Pancreas (tissue), 10 donors: ENCODE data around the gene RNF212B. TPM values are rescaled to one million over a fixed set of nuclear protein-coding genes. Genes with fewer than 3 reads are reported as not detected.

Experiments used
- ATAC-seq, 4 donors: fragments of 200-7000 bp; cut with Tn5 transposase; one replicate each; pipeline versions ENCODE4 v1.8.0 to v1.9.1; 2020; ENCODE audit warnings: mild to moderate bottlenecking in 4 of 4, moderate library complexity in 4 of 4
- DNase-seq, 6 donors: peaks; one replicate each; pipeline ENCODE4 v3.0.0-alpha.2; 2020
- FAIRE-seq: peaks from 2 replicates; lab custom pipeline; 2012; peaks lifted over from hg19 to GRCh38; lab: Jason Lieb, UNC
- H3K27ac ChIP-seq, 4 donors: fragments of 200-600 bp; sonication (generic); 1 replicate in 3 of 4; 2 replicates in 1 of 4; pipeline versions ENCODE4 v1.5.0 to v1.8.0; 2020
- H3K27me3 ChIP-seq, 4 donors: fragments of 200-600 bp; one replicate each; pipeline ENCODE4 v1.8.0; 2021
- H3K36me3 ChIP-seq, 3 donors: fragments of 200-600 bp; sonication (generic) in 1 of 3; one replicate each; pipeline versions ENCODE4 v1.5.0 to v1.8.0; 2020 to 2021
- H3K4me1 ChIP-seq, 3 donors: fragments of 200-600 bp; one replicate each; pipeline ENCODE4 v1.8.0; 2021
- H3K4me3 ChIP-seq, 4 donors: fragments of 200-600 bp; sonication (generic) in 2 of 4; one replicate each; pipeline versions ENCODE4 v1.5.0 to v1.8.0; 2020 to 2021
- H3K9me3 ChIP-seq, 4 donors: fragments of 200-600 bp; one replicate each; pipeline ENCODE4 v1.8.0; 2021
- CTCF ChIP-seq, 4 donors: fragments of 200-600 bp; sonication (generic) in 3 of 4; IDR thresholded peaks; one replicate each; pipeline versions ENCODE4 v1.5.0 to v1.8.0; 2021; ENCODE audit warnings: antibody characterized with exemption in 4 of 4
- WGBS, 2 donors: extraction: QIAGEN DNeasy Blood & Tissue Kit; methylation state at CpG; one replicate each; pipeline ENCODE4 v1.1.7; 2013; 5-methylcytosine and 5-hydroxymethylcytosine counted together
- intact Hi-C, 3 donors: fragments of 100-400 bp; cut with DNase I; formaldehyde crosslinking; loops; one replicate each; pipeline versions ENCODE4 v1.11.1 to v1.14.2; 2022
- polyA plus RNA-seq, 2 donors: library from polyadenylated mRNA; stranded (reverse); fragments of 200-250 nt; gene quantifications; one replicate each; pipeline ENCODE4 v1.2.3, GENCODE V29; 2013
- total RNA-seq, 6 donors: library from RNA; stranded (reverse); fragmentation: NEBNext Ultra II Directional in 4 of 6; extraction: Animal tissue kit (Norgen Biotek cat#: 25700) in 4 of 6; gene quantifications; one replicate each; pipeline versions ENCODE4 v1.2.1 to v1.2.4, GENCODE V29; 2021 to 2023
- donor health status: healthy with polysubstance abuse.
- donor health status: DM: no; HTN: no; CAD: no; lungs with moderate emphysema.
- donor health status: DM: no; HTN: no; CAD: no.
- donor health status: control.
- donor health status: control.
- donor health status: Bipolar disorder and iron deficiency.
- donor health status: DM: yes; HTN: yes; CAD: no.
- donor health status: DM: no; HTN: no; CAD: no.
- donor health status: DM: no; HTN: no; CAD: no.
- donor health status: DM: yes; HTN: yes; CAD: no.

The RNF212B gene
- total and polyA plus RNA-seq, 8 donors, result 0.12 to 0.29 TPM; not detected in 6

- peak overlapping the region; percentile 29 to 82 (median 66) for H3K4me3 ChIP-seq
- H3K4me1 ChIP-seq, result peaks cover under 1 to 11% (median 3%) of the 10 kb centered on the region in 3 donors
- peak in 3 of 6 donors; percentile 45 to 52 (median 50) for DNase-seq
- no peaks in the 10 kb centered on the region for H3K27me3 ChIP-seq
- ATAC-seq, result no peak
- H3K27ac ChIP-seq, result peak overlapping the region; percentile 63 to 97 (median 94)
- FAIRE-seq, result no peak
- no peak for TF ChIP-seq CTCF (IDR thresholded peaks at IDR 0.05)
- H3K36me3 ChIP-seq, result no peaks in the 10 kb centered on the region
- H3K9me3 ChIP-seq, result no peaks in the 10 kb centered on the region
- intact Hi-C loops, result no loop called here
- 1% methylated on average over 13 of the region's 13 CpGs for WGBS, 2 donors
These were observed 63.0 kb downstream of the RNF212B start for GRCh38 chr14:23300687-23301223.

DNA sequence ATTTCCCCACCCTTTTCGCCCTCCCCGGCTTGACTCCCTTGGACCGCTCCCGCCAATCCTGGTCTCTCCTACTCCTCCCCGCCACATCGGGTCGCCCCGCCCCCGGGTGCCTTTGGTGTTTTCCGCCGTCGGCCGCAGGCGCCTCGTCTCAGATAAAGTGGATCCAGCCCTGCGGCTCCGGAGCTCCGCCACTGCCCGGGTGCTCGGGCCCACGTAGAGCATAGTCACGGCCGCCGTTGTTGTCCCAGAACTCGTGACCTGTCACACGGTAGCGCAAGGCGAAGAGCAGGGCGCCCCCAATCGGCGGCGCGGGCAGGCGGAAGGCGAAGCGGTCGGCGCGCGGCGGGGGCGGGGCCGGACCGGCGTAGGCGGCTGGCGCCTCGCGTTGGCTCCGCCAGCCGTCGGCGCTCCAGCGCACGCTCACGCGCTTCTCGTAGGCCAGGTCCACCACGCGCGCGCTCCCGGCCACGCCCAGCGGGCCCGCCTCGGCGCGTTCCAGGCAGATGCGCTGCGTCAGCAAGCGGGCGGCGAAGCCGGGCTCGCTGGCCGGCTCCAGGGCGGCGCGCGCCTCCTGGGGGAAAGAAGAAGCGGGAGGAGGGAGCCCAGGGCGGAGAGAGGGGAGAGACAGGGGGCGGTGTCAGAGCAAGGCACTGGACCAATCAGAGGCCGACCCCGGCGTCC, 63.7 kb downstream of the RNF212B start:
- peak; percentile 48 to 57 (median 52) for TF ChIP-seq CTCF (IDR thresholded peaks at IDR 0.05)
- DNase-seq, result peak; percentile 97 to 99 (median 99)
- Histone ChIP-seq H3K36me3 (no peaks in the 10 kb centered on the region), H3K27me3 (no peaks in the 10 kb centered on the region), H3K4me1 (peaks cover 6 to 16% (median 9%) of the 10 kb centered on the region in 3 donors), H3K9me3 (no peaks in the 10 kb centered on the region), H3K27ac (peak overlapping the region; percentile 95 to 98 (median 98)), H3K4me3 (peak overlapping the region; percentile 54 to 82 (median 68))
- ATAC-seq, result peak; percentile 79 to 85 (median 84)
- WGBS, 2 donors, result 0 to 1% methylated on average over 60 to 86 of the region's 87 CpGs
- intact Hi-C loops, result no loop called here
- FAIRE-seq, result no peak

- H3K9me3 ChIP-seq, result no peaks in the 10 kb centered on the region
- H3K4me1 ChIP-seq, result peaks cover 6 to 16% (median 9%) of the 10 kb centered on the region in 3 donors
- no peak for DNase-seq
- peak overlapping the region; percentile 54 to 82 (median 68) for H3K4me3 ChIP-seq
- no peak for TF ChIP-seq CTCF (IDR thresholded peaks at IDR 0.05)
- H3K27me3 ChIP-seq, result no peaks in the 10 kb centered on the region
- H3K36me3 ChIP-seq, result no peaks in the 10 kb centered on the region
- WGBS, 2 donors, result 0 to 1% methylated on average over 15 to 25 of the region's 25 CpGs
- ATAC-seq, result peak; percentile 5 to 24 (median 9)
- intact Hi-C loops, result no loop called here
- no peak for FAIRE-seq
- peak overlapping the region; percentile 95 to 98 (median 98) for H3K27ac ChIP-seq
These were observed 64.2 kb downstream of the RNF212B start for GRCh38 chr14:23301969-23302289.

DNA sequence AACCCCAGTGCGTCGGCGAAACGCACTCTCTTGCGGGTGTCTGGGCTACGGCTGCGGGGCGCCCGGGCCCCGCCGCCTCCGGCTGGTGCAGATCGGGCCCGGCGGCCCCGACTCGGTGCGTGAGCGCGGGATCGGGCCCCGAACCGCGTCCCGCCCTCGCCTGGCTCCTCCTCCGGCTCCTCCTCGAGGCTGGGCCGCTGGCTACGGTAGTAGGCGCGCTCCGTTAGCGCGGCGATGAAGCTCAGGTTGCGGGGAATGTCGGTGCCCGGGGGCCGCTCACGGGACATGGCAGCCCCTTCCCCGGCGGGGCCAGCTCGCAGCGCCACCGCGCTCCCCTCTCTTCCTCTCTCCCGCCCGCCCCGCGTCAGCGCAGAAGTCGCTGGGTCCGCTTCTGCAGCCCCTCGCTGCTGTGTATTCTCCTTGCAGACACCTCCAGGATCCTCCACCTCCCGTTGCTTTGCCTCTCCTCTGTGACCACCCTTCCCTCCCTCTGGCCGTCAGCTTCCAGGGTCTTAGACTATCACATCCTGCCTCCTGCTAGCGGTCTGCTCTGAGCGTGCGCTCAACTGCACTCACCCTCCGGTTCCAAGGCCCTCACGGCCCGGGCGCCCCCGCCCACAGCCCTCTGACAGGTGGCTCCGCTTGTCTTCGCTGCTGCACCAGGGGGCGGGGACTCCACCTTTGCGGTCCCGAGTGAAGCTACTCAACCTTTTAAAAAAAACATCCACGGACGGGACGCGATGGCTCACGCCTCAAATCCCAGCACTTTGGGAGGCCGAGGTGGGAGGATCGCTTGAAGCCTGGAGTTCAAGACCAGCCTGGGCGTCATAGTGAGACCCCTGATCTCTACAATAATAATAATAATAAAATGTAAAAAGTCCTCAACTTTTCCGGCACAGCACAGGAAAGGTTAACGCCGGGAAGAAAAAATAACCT, 64.8 kb downstream of the RNF212B start, which contains the start of gene PPP1R3E:
Gene PPP1R3E (minus strand): TSS at position 570 of the 936 bp plus-strand sequence. CDS start 283 bp downstream, at position 287.
- no peaks in the 10 kb centered on the region for H3K9me3 ChIP-seq
- H3K27ac ChIP-seq, result peak within 1 kb of the TSS; percentile 95 to 98 (median 98)
- H3K4me1 ChIP-seq, result peaks cover 8 to 17% (median 9%) of the 10 kb centered on the region in 3 donors
- no peak for TF ChIP-seq CTCF (IDR thresholded peaks at IDR 0.05)
- no peaks in the 10 kb centered on the region for H3K27me3 ChIP-seq
- ATAC-seq, result peak; percentile 43 to 60 (median 45)
- H3K36me3 ChIP-seq, result no peaks in the 10 kb centered on the region
- peak; percentile 72 to 89 (median 80) for DNase-seq
- WGBS, 2 donors, result 1 to 2% methylated on average over 65 to 81 of the region's 81 CpGs
- intact Hi-C loops, result no loop called here
- H3K4me3 ChIP-seq, result peak within 1 kb of the TSS; percentile 54 to 82 (median 68)
- FAIRE-seq, result no peak
